NOMO-1 (cell line): ENCODE measurements around the gene ERMP1.
"Not testable (repeated sequence)": the region's sequence is repeated elsewhere in the genome, so short reads cannot be mapped to it uniquely, and the experiment has no call there.

Experiments
- DNase-seq, 2 experiments: peaks; one replicate each; lab custom pipeline; 2025; ENCODE audit not compliant: unreplicated experiment in 2 of 2; lab: John Stamatoyannopoulos, UW

The ERMP1 gene

GRCh38 chr9:5784526-5785315 is 48.2 kb downstream of the ERMP1 start:
- DNase-seq: no peak

- DNase-seq: no peak
These were observed 48.9 kb downstream of the ERMP1 start for GRCh38 chr9:5783982-5784381.

- not testable (repeated sequence) for DNase-seq
These were observed 49.5 kb downstream of the ERMP1 start for GRCh38 chr9:5783420-5783819.

- not testable (repeated sequence) for DNase-seq
These were observed 53.2 kb downstream of the ERMP1 start for GRCh38 chr9:5779705-5780218.

- no peak for DNase-seq
These were observed 54.1 kb downstream of the ERMP1 start for GRCh38 chr9:5778805-5779204.

- DNase-seq: no peak
These were observed 59.5 kb downstream of the ERMP1 start for GRCh38 chr9:5773324-5773999.

GRCh38 chr9:5767968-5768932 is 64.7 kb downstream of the ERMP1 start:
- no peak for DNase-seq

GRCh38 chr9:5764130-5764868 is 68.6 kb downstream of the ERMP1 start:
- DNase-seq: no peak

- no peak for DNase-seq
These were observed 70.5 kb downstream of the ERMP1 start for GRCh38 chr9:5762421-5762820.

GRCh38 chr9:5760338-5760737 is 72.6 kb downstream of the ERMP1 start:
- DNase-seq: no peak

- DNase-seq: no peak
These were observed 76.3 kb downstream of the ERMP1 start for GRCh38 chr9:5756633-5757032.

GRCh38 chr9:5750569-5750968 is 82.3 kb downstream of the ERMP1 start:
- no peak for DNase-seq

GRCh38 chr9:5749306-5749705 is 83.6 kb downstream of the ERMP1 start:
- no peak for DNase-seq

- no peak for DNase-seq
These were observed 84.5 kb downstream of the ERMP1 start for GRCh38 chr9:5748438-5748837.

GRCh38 chr9:5743109-5743508 is 89.8 kb downstream of the ERMP1 start:
- no peak for DNase-seq

GRCh38 chr9:5736563-5737346 is 96.2 kb downstream of the ERMP1 start:
- no peak for DNase-seq

- DNase-seq: no peak
These were observed 97.8 kb downstream of the ERMP1 start for GRCh38 chr9:5735072-5735471.
